Activated CD4-positive, alpha-beta T cell treated with anti-CD3 and anti-CD28 coated beads, Interleukin-2, Interleukin-6, amounts not matched to agents 100 ng/mL and 50 ng/mL, durations not matched to agents 16 hours and 8 hours (primary cell): ENCODE measurements around the gene RAPGEF1.

ENCODE experiments used
- DNase-seq: peaks from one replicate; pipeline ENCODE4 v3.0.0-alpha.2; 2020

RAPGEF1 gene

DNA sequence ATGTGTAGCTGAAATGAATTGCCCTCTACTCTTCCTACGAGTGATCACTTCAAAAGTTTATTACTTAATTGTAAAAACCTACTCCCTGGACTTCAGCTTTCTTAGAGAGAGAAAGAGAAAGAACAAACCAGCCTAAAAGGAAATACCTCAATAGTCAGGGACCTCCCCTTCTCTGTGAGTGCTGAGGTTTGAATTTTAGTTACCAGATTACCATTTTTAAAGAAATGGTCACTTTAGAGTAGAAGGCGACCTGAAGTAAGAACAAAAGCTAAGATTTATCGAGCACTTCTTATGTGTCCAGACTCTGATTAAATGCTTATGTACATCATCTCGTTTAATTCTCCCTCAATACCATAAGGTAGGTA lies 11.3 kb downstream of the RAPGEF1 start:
- DNase-seq = no peak

DNA sequence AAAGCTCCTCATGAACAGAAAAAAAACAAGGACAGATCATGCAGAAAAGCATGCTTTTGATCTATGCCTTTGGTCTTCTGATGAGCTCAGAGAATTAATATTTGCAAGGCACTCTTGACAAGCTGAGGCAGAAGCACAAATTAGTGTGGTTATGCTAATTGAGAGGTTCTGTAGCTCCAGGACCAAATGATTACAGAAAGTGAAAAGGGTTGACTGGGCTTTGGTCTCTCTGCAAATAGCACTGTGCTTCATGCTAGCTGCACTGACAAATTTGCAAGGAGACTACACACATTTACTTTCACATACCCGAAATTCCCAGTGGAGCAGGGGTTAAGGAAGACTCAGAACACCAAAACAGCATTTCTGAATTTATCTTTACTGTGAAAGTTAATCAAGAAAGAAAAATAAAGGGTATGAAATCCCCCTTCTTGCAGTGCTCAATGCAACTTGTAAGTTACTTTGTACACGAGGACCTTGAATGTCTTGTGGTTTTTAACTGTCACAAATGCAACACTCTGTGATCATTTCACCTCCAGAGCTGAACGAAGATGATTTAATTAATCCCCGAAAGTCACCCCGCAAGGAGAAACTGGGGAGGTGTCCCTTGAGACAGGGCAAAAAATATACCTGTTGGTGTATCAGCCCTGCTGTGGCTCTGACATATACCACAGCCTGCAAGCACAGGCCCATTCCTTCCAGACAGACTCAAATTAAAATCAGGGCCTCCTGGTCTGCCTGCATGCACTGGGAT lies 11.9 kb downstream of the RAPGEF1 start:
- peak; percentile 82 for DNase-seq

DNA sequence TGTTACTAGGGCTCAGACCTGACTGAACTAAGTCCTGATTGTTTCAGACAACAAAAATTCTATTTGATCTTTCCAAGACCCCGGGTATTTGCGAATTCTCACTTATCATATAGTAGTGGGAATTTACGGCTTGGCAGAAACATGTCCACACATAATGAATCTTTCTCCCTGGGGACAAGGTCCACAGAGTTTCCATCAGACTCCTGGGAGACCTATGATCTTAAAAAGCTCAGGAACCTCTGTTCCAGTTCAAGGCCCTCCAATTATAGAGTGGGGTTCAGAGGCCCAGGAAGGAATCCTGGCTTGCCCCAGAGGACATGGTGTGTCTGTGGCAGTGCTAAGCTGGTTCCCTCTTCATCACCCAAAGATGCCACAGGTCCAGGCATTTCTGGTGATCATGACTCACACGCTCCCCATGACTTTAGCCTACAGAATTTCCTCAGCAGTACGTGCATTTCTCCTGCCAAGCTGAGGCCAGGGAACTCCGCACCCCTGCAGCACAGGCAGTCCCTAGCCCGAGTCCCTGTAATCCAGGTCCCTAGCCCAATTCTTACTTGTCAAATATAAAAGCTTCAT lies 12.6 kb downstream of the RAPGEF1 start:
- peak; percentile 55 for DNase-seq

DNA sequence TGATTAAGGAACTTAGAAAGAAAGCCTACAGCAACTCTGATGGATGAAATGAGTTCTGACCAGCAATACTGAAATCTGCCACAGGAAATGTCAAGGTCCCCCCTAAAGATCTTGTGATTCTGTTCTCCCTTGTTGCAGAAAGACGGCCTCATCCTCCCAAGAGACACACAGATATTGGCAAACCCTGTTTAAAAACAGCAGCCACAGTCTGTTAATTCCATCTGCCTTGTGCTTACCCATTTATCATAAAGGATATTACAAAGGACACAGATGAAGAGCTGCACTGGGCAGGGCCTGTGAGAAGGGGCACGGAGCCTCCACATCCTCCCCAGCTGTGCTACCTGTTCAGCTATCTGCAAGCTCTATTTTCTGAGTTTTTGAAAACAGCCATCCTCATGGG lies 15.2 kb downstream of the RAPGEF1 start:
- no peak for DNase-seq

DNA sequence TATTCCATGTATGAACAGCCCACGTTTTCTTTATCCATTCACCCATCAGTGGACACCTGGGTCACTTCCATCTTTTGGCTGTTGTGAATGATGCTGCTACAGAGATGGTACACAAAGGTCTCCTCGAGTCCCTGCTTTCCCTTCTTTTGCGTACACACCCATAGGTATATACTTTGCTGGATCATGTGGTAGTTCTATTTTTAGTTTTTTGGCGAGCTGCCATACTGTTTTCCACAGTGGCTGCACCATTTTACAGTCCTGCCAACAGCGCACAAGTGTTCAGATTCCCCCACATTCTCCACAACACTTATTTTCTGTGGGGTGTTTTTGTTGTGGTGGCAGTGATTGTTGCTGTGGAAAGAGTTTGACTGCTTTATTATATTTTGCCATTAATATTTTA lies 16.2 kb downstream of the RAPGEF1 start:
- DNase-seq = no peak

DNA sequence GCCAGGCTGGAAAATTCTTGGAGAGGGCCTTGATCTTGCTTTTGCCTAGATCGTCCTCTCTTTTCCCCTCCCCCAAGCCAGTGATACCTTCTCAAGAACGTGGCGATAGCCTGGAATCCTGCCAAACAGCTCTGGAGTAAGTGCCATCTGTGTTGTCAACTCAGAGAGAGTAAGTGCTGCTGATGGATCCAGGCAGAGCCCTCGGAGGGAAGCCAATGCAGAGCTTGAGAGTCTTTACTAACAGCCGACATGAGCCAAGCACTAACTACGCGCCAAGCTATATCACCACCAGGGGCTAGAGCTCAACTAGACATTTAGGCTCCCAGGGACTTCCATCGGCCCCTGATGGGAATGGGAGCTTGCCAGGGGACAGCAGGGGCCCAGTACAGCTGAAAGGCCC lies 17.6 kb downstream of the RAPGEF1 start:
- no peak for DNase-seq

DNA sequence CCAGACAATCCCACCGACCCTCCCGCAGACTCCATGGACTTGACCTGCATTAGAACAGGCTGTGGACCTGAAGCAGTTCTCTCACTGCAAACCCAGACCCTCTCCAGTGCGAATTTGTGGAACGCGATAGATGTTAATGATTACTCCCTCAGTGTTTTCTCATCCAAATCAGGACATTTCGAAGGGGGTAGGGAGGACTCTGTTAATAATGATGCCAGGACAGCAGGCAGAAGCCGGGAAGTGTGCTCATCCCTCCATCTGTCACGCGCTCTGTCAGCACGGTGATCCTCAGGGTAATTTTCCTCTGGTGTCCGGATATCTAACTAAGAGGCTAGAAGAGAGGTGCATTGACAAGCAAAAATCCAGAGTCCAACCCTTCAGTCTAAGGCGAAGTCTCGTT lies 18.8 kb downstream of the RAPGEF1 start:
- no peak for DNase-seq

DNA sequence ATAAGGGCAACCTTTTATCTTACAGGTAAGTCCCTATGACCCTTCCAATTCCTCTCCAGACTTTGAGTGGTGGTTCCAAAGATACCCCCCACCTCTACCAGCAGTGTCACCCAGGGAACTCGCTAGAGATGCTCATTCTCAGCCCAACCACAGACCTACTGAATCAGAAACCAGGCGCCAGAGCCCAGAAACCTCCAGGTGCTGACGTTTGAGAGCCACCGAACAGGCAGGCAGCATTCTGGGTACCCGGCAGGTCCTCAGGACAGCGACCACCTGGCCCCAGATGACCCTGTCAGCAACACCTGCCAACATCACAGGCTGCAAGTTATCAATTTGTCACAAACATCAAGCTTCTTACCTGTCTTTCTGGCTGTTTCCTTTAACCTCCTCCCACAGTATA lies 19.5 kb downstream of the RAPGEF1 start:
- peak; percentile 68 for DNase-seq

DNA sequence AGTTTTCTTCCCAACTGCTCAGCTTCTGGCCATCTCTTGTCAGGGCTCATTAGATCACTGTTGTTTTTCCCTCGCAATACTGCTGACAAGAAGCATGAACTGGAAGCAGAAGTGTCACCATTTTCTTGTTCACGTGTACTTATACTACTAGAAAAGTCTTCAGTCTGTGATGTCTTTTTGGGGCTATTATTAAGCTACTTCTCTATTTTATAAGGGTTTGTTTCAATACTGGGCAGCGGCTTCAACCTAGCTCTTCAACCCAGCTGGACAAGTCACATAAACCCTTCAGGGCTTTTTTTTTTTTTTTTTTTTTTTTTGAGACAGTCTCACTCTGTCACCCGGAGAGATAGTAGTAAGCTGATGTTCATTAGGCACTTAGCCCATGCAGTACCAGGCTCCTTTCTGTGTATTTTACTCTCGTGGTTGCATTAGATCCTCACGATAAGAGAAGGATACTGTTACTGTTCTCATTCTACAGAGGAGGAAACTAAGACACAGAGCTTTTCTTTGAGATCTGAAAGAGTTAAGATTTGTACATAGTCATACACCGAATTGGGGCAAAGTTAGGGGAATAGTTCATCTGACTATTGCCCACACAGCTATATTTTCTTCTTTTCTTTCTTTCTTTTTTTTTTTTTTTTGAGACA lies 20.5 kb downstream of the RAPGEF1 start:
- no peak for DNase-seq

DNA sequence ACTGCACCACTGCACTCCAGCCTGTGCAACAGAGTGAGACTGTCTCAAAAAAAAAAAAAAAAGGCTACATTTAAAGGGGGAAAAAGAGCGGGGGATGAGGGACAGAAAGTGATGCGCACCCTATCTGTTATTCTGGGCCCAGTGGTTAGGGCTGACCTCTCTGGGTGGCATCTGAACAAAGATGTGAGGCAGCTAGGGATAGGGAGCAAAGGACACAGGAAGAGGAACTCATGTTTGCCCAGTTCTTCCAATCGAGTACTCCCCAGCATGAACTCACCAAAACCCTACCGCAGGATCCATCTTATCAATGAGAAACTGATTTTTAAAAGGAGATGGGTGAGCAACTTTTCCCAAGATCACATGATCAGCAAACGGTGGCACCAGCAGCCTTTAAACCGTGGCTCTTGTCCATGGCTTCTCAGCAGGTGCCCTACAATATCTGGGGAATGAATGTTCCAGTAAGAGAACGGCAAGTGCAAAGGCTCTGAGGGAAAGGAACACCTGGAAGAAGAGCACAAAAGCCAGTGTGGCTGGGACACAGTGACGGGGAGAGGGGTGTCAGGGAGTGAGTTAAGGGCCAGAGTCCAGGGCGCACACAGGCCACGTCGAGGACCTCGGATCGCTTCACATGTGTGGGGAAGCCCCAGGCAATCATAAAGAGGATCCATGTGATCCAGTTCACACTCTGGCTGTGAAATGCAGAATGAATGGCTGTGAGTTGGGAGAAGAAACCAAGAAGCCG lies 22.0 kb downstream of the RAPGEF1 start:
- DNase-seq = no peak

DNA sequence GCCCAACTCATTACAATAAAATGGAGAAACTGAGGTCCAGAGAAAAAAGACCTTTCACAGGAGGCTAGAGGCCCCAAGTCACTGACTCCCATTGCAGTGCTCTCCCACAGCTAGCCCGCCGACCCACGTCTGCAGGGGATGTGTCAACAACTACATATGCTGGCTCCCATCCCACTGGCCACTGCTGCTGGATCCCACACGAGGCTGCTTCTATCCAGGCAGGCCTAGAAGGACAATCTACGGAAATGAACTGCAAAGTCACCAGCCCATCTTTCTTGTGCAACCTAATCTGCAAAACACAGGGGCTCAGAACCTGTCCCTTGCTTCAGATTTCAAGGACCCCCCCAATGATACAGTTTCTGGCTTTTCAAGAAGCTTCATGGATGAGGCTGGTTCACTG lies 24.0 kb downstream of the RAPGEF1 start:
- no peak for DNase-seq

DNA sequence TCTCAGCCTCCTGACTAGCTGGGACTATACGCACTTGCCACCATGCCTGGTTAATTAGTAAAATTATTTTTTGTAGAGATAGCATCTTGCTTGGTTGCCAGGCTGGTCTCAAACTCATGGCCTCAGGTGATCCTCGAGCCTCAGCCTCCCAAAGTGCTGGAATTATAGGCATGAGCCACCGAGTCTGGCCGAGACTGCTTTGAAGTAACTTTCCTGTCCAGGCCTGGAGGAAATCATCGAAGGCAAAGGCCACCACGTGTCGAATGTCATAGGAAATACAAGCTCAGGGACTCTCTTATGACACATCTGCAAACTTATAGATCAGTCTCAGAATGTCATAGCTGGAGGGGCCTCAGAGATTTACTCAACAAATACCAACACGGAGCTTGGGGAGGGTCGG lies 25.1 kb downstream of the RAPGEF1 start:
- no peak for DNase-seq

DNA sequence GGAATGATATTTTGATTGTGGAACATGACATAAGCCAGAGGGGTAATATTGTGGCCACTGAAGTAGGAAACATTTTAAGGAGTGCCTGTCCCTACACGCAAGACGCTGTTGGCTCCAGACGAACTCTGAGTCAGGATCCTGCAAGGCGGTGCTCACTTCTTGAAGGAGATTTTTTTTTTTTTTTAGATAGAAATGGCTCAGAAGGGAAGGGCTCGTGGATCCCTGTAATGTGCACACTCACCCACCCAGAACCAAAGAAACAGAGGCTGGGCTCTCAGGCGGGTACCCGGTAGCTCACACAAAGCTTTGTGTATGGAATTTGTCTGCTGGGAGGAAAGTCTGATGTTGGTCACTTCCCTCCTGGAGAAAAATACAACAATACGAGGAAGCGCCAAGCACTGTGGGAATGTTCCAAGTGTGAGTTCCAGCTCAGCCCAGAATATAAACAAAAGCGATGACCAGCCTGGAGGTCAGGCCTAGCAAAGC lies 25.7 kb downstream of the RAPGEF1 start:
- no peak for DNase-seq

DNA sequence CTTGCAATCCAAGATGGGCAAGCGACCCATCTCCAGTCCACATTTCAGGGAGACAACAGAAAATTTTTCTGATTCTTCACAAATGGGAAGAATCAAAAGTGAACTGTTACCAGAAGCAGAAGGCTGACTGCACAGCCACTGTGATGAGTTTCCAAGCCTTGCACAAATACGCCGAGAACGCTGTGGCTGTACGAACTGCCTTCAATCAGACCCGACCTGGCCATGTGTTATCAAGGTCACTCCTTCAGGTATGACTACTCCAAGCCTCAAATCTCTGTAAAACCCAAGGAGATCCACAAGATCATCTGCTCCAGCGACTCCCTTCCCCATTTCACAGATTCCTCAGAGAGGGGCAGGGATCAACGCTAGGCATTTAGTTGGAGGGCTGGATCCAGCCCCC lies 26.9 kb downstream of the RAPGEF1 start:
- DNase-seq = no peak

DNA sequence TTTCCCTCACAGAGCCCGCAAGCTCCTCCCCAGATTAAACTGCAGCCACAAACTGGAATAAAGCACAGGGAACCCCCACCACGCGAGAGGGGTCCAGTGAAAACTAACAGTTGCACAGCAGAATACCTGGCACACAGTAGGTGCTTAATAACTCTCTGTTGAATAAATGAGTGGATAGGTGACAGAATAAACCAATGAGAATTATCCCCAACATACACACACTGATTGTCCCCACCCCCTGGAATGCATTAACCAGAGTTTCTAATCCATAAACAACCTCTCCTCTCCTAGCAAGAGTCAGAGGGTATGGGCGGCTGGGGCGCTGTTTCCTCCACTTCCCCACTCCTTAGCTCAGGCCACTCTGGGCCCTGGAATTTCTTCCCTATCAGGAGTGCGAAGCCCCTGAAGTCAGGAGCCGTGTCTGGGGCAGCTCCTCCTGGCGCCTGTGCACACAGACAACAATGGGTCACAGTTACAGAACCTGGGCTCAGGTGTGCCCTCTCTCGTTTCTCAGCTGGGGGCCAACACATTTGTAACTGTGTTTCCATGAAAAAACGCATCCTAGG lies 27.6 kb downstream of the RAPGEF1 start:
- no peak for DNase-seq

DNA sequence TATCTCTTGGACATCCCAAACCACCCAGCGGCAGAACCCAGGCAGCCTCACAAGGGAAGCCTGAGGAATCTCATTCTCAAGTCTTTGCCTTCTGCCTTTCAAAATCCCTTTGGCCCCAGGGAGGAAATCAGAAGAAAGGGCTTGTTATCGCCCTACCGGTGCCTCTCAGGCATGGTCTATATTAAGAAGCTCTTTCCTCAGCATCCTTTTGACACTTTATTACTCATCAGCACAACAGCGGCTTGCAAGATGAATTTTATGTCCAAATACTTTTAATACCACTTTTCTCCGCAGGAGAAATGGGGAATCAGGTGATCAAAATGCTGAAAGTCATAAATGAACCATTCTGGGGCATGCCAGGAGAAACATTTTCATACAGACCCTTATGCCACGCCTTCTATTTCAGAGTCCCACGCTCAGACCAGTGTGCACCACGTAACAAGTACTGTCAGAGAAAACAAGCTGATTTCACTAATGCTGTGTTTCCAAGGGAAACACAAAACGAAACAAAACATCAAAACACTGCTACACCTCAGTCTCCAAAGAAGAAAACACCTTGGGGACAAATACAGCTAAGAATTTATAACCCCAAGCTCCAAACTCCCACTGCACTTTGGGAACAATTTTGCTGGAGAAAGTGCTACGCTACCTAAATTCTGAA lies 30.0 kb downstream of the RAPGEF1 start:
- peak; percentile 74 for DNase-seq

DNA sequence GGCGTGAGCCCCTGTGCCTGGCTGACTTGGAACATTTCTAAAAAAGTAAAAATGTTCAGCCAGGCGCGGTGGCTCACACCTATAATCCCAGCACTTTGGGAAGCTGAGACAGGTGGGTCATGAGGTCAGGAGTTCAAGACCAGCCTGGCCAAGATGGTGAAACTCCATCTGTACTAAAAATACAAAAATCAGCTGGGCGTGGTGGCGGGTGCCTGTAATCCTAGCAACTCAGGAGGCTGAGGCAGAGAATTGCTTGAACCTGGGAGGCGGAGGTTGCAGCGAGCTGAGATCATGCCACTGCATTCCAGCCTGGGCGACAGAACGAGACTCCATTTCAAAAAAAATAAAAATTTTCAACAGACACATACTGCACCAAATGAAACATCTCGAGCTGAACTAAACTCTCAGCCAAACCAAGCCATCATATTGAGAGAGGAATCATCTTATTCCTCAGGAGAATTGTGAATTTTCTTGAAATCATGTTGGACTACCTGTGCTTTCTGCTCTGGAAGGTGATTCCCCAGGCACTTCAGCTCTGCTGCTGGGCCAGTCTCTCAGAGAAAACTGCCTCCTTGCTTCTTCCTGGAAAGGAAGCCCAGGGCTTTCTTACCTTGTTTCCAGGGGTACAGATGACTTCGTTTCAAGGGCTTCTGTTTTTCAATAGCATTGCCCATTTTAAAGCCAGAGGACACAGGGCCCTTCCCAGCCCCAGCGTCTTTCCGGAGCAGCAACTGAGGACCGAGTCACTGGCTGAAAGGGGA lies 30.7 kb downstream of the RAPGEF1 start:
- peak; percentile 18 for DNase-seq

DNA sequence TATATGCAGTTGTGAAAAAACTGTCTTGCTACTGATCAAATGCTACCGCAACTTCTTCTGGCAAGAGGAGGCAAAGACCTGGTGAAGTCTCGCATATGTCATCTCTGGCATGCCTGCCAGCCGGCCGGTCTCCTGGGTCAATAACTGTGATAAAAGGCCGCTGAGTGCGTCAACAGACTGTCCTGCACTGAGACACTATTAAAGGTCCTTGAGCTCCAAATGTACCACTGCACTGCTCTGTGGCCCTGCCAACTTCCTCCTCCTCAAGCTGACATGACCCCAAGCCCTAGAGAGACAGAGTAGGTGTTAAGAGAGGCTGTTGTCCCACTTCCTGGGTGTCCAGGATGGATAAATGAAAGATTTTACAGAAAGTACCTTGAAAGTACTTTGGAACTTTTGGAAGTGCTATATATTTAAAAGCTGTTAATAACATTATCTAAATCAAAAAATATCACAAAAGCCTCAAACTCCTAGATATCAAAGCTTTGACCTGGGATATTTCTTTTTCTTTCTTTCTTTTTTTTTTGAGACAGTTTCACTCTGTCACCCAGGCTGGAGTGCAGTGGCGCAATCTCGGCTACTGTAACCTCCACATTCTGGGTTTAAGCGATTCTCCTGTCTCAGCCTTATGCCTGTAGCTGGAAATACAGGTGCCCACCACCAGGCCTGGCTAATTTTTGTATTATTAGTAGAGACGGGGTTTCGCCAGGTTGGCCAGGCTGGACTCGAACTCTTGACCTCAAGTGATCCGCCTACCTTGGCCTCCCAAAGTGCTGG lies 31.5 kb downstream of the RAPGEF1 start:
- DNase-seq = no peak

DNA sequence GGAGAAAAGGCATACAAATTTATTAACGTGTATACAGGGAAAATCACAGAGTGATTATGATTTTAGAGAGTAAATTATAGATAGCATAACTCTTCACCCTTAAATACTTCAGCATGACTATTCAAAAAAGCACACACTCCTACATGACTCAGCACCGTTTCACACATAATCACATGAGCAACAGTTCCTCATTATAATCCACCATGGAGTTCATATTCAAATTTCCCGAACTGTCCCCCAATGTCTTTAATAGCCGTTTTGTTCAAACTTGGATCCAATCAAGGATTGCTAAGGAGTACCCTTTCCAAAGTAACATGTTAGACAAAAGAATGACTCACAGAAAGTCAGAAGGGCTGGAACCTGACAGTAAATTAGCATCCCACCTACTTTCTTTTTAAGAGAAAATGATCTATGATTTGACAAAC lies 32.1 kb downstream of the RAPGEF1 start:
- DNase-seq = peak; percentile 28

DNA sequence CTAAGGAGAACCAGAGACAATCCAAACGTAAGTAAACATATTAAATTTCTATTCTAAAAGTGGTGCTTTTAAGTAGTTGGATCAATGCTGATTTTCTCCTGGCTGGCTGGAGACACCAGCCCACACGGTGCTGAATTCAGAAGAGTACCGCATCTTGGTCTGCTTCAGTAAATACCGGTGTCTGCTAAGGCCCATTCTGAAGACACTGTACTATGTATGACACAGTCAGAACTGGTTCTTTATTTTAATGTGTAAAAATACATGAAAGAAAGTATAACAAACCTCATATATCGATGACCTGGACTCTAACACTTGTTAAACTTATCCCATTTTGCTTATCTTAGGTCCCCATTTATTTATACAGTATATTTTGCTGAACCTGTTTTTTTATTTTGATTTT lies 32.8 kb downstream of the RAPGEF1 start:
- no peak for DNase-seq

DNA sequence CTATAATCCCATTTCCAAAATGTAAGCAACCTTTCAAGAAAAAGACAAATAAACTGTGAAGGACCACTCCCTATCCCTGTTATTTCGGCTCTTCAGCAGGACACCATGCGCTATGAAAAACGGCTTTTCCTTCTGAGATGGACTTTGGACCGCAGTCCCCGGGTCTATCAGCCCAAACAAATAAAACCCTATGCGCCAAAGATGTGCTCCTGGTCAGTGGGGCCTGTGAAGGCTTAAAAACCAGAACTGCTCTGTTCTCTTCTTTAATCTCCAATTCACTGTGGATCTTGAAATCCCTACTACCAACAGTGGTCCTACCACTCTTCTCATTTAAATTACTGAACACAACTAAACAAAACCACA lies 33.3 kb downstream of the RAPGEF1 start:
- no peak for DNase-seq
